ELR (cell line): ENCODE results near the gene GTF3C4.
"Not testable (repeated sequence)": the region's sequence is repeated elsewhere in the genome, so short reads cannot be mapped to it uniquely, and the experiment has no call there.

Source experiments
- DNase-seq: peaks from one replicate; pipeline ENCODE4 v3.0.0-alpha.2; 2015; ENCODE audit warnings: low read depth

The GTF3C4 gene

DNA sequence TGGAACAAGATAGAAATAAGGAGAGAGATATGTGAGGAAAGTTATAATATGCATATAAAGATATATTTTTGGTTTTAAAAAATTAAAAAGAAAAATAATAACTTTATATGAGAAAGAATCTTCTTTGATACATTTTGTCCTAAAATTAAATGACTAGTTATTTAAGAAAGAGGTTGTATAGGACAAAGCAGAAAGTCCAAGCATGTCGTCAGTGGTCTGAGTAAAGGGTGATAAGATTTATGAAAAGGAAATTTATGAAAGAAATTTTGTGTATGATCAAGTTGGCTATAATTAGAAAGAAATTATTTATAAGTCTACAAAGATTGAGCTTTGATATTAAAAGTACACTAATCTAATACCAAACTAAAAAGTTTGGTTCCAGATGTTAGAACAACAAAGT lies 32.0 kb downstream of the GTF3C4 start:
- DNase-seq = no peak

DNA sequence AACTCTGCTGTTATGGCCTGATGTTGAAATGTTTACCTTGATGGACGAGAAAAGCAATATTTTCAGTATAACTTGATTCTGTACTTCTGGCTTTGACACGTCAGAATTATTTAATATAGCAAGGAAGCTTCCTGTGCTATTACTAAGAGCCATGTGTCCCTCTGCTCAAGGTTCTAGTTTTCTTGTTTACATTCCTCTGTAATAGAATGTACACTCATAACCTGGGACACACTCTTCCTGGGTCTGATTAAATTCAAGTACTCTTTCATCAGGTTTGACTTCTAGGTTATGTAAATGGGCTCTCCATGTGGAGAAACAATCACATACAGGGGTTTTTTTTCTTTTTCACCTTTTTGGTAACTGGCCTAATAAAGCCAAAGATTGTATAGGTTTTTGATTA lies 33.1 kb downstream of the GTF3C4 start:
- peak; percentile 74 for DNase-seq

DNA sequence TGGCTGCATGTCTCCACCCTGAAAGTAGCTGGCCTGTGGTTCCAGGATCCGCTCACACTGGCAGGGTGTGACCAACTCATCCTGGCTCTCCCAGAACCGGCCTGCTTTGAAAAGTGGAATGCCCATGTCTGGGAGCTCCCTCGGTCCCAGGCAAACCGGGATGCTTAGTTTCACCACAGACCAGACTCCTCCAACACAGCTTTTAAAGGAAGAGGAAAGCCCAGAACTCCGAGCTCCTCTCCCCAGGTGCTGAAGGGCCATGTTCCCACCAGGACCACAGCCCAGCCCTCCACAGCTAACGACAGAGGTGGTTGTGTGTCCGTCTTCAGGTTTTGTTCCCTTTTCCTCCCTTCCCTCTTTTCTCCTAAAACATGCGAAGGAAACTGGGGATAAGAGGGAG lies 38.0 kb downstream of the GTF3C4 start:
- DNase-seq = no peak

DNA sequence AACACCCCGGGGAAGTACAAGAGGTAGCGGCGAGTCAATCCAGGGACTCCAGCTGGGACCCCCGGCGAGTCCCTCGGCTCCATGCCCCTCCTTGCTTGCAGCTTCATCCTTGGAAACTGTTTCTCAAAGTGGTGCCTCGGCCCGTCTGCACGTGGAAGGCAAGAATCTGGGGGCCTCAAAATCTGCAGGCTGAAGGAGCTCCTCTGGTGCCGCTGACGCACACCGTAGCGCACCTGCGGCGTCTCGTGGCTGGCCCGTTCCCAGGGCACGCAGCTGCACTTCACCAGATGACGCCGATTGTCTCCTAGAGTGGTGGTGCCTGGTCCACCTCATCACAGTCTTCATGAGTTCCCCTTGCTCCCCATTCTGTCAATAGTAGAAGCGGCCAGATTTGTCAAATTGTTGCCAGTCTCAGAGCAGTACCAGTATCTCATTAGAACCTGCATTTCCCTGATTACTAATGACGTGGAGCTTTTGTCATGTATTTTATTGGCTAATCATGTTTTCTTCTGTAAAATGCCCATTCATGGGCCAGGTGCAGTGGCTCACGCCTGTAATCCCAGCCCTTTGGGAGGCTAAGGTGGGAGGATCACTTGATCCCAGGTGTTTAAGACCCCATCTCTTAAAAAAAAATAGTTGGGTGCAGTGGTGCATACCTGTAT lies 38.6 kb downstream of the GTF3C4 start:
- DNase-seq = no peak

DNA sequence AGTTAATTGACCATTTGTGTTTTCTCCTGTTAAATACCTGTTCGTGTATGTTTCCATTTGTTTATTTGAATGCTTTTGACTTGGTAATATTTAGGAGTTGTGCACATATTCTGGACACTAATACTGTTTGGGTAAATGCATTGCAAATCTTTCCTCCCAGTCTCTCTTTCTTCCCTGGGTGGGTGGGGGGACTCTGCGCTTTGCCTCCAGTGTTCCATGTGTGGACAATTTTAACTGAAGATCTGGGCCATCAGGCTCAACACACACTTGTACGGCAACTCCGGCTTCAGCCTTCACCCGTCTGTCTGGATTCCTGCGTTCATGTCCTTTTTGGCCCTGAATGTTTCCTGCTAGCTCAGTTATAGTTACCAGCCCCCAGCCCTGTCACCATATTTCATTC lies 40.1 kb downstream of the GTF3C4 start:
- DNase-seq = no peak

DNA sequence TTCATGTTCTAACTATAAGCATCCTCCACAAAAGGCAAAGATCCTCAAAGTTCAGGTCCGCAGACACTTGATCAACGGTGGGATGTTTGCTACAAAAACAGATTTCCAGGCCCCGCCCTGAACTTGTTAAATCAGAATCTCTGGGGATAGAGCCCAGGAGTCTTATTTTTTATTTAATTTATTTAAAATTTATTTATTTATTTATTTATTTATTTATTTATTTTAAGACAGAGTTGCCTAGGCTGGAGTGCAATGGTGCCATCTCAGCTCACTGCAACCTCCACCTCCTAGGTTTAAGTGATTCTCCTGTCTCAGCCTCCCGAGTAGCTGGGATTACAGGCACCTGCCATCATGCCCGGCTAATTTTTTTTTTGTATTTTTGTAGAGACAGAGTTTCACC lies 40.9 kb downstream of the GTF3C4 start:
- not testable (repeated sequence) for DNase-seq

DNA sequence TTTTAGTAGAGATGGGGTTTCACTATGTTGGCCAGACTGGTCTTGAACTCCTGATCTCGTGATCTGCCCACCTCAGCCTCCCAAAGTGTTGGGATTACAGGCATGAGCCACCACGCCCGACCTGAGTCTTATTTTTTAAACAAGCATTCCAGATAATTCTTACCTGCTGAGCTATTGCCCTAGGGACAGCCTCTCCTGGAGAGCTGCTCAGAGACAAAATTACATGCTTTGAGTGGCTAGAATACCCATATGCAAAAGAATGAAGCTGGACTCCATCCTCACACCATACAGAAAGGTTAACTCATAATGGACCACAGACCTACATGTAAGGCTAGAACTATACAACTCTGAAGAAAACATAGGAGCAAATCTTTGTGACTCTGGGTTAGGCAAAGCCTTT lies 41.6 kb downstream of the GTF3C4 start:
- DNase-seq = no peak

DNA sequence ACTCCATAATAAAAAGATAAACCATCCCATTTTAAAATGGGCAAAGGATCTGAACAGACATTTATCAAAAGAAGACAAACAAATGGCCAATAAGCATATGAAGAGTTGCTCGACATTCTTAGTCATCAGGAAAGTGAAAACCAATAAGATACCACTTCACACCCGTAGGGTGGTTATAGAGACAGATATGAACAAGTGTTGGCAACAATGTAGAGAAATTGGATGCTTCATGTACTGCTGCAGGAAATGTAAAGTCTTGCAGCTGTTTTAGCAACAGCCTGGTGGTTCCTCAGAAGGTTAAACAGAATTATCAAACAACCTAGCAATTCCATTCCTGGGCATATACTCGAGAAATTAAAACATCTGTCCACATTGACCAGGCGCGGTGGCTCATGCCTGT lies 42.5 kb downstream of the GTF3C4 start:
- DNase-seq = no peak

DNA sequence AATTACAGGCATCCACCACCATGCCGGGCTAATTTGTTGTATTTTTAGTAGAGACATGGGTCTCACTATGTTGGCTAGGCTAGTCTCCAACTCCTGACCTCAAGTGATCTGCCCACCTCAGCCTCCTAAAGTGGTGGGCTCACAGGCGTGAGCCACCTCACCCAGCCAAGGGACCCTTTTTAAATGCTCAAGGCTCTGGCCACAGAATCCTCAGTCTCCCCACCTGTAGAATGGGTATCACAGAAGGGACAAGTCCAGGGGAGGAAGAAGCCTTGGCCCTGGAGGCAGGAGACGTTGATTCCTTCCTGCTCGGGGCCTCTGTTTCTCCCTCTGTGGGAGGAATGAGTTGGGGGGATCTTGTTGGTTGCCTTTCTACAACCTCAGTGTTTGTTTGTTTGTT lies 45.7 kb downstream of the GTF3C4 start:
- DNase-seq = no peak

DNA sequence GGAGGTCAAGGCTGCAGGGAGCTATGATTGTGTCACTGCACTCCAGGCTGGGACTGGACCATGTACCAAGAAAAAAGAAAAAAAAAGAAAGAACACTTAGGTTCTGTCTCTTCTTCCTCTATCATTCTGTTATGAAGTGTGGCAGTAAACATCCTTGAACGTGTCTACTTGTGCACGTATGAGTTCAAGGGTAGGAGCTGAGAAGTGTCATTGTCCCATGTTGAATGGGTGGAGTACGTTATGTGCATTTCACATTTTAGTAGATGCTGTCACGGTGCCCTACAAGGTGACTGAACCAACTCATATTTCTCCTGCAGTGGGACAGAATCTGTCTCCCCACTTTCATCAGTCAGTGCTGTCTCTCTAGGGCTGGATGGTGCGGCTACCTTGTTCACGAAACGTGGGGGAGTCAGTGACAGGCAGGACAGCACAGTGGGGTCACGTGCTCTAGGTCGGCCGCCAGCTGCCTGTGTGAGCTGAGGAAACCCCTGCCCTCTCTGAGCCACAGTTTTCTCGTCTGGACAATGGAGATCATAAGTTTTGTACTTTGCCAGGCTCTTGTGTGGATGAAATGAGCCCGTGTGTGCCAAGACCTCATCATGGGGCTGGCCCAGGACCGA lies 47.2 kb downstream of the GTF3C4 start:
- no peak for DNase-seq

DNA sequence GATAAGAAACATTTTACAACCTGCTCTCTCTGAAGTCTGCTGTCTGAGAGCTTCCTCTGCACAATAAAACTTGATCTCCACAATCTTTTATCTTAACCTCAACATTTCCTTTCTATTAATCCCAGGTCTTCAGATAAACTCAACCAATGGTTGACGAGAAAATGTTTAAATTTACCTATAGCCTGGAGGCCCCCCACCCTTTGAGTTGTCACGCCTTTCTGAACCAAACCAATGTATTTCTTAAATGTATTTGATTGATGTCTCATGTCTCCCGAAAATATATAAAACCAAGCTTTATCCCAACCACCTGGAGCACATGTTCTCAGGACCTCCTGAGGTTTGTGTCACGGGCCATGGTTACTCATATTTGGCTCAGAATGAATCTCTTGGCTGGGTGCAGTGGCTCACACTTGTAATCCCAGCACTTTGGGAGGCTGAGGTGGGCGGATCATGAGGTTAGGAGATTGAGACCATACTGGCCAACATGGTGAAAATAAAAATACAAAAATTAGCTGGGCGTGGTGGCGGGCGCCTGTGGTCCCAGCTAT lies 48.2 kb downstream of the GTF3C4 start:
- not testable (repeated sequence) for DNase-seq

DNA sequence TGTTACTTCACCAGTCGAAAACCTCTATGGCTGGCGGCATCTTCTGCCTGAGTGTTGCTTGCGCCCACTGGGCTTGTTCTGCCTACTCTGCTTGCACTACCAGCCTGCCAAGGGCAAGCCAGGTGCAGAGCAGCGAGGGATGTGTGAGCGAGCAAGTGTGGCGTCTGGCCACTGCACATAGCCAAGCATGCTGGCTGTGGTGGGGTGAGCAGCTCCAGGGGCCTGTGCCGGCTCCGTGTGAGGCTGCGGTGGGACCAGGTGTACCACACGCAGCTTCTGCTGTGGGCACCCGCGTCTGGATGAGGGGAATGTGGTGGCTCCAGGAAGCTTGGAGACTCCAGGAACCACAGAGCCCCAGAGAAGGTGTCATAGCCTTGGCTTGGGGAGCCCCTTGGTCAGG lies 51.4 kb downstream of the GTF3C4 start:
- DNase-seq = no peak

DNA sequence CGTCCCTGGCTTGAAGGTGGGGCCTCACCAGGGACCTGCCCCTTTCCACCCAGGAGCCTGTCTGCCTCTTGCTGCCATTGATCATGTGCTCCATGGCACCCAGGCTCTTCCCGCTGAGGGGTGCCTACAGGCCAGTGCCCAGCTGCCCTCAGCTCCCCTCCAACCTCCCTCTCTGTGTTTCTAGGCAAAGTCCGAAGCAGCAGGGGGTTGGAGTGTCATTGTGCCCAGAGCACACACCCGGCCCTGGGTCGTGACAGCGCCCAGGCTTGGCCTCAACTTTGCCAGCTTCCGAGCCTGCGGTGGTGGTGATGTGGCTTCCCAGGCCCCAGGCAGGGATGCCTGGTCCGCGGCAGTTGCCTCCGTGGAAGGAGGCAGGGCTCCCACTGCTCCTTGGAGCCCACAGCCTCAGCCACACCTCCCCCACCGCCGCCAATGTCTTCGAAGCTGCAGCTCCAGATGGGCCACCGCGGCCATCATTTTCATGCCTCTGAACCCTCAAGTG lies 52.4 kb downstream of the GTF3C4 start:
- DNase-seq = no peak

DNA sequence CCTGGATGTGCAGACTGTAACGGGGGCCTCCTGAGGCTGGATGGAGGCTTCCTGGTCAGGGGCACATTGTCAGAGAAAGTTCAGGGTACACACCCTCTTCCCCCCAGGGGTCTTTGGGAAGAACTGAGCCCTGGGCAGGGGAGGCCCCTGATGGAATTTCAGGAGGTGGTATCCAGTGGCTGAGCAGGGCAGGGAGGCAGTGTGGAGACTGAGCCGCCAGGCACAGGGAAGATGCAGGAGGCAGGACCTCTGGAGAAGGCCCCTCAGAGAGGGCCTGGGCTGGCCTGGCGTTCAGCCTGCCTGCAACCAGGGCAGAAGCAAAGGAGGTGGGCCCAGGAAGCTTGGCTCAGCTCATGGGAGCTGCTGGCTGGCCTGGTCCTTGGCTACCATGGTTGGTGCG lies 53.5 kb downstream of the GTF3C4 start:
- no peak for DNase-seq

DNA sequence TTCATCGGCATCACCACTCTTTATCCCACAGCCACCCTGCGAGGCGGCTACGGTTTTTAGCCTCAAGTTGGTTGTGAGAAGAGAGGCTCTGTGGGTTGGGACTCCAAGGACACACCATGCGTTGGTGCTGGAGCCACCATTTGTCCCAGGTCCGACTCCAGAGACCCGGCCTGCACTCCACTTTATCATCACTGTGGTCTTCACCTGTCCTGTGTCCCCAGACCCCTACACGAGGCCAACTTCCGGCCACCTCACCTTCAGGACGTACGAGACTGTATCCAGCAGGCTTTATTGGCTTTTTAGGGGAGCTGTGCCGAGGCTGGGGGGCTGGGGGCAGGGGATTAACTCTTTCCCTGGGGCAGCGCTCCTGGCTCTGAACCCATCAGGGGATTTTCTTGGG lies 55.0 kb downstream of the GTF3C4 start:
- no peak for DNase-seq

DNA sequence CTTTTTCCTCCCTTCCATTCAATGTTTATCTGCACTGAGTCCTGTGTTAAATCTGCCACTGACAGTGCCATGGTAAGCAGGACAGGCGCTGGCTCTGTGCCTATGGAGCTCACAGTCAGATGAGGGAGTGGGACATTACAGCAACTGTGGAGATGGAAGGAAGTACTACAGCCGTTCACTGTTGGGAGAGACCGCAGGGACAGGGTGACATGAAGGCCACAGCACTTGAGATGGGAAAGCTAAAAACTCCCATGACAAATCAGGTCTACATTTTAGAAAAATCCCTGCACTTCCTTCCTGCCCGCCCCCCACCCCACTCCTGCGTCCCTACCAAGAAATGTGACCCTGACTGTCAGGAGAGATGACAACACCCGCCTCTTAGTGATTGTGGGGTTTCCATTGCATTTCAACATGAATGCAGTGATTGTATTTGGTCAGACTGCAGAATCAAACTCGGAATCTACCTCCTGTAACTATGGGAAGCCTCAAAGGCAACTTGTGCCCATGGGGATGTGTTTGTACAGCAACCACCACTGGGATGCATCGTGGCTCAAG lies 56.4 kb downstream of the GTF3C4 start:
- DNase-seq = no peak

DNA sequence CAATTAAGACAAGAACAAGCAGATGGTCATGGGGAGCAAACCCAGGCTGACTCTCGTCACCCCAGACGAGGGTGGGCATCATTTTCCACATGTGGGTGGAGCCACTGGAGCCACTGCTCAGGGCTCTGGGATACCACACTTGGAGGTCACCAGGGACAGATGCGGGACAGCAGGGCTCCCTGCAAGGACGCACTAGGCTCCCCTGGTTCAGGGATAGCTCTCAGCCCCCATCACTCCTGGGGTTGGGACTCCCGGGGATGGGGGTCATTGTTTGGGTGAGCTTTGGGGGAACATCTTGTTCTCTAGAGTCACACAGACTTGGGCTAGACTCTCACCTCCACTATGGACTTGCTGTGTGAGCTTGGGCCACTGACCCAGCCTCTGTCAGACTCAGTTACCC lies 57.8 kb downstream of the GTF3C4 start:
- no peak for DNase-seq

DNA sequence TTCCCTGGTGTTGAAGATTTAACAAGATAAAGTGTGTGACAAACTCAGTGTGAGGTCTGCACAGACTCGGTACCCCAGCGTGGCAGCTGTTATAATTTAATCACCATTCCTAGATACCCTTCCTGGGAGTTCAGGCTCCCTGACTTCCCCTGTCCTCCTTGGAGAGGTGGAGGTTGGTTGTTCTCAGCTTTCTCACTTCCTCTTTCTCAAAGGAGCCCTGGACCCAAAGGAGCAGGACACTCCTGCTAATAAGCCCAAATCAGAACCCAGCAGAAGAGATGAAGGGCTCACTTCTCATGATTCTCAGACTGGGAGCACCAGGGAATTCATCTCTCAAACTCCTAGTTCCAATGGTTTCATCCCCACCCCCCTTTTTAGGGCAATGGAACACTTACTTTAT lies 58.2 kb downstream of the GTF3C4 start:
- no peak for DNase-seq

DNA sequence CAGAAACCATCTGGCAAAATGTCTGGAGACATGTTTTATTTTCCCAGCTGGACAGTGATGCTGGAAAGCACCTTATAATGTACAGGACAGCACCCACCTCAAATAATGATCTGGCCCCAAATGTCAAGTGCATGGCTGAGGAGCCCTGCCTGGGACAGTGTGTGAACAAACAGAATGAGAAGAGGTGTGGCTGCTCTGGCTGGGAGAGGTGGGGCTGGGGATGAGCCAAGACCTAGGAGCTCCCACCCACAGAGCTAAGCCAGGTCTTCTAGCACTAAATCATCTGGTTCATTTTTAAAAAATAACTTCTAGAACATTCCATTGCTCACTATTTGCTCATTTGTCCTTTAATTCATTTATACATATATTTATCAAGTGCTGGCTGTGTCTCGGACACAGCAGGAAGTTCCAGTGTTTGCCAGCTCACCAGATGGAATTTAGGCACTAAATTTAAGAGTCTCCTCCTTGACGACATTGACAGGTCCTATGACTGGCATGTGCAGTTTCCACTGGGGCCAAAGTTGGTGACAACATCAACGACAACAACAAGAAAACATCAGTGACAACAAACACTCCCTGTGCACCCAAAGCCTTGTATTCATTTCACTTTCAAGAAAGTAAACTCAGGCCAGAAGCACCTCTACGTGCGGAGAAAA lies 59.1 kb downstream of the GTF3C4 start:
- no peak for DNase-seq

DNA sequence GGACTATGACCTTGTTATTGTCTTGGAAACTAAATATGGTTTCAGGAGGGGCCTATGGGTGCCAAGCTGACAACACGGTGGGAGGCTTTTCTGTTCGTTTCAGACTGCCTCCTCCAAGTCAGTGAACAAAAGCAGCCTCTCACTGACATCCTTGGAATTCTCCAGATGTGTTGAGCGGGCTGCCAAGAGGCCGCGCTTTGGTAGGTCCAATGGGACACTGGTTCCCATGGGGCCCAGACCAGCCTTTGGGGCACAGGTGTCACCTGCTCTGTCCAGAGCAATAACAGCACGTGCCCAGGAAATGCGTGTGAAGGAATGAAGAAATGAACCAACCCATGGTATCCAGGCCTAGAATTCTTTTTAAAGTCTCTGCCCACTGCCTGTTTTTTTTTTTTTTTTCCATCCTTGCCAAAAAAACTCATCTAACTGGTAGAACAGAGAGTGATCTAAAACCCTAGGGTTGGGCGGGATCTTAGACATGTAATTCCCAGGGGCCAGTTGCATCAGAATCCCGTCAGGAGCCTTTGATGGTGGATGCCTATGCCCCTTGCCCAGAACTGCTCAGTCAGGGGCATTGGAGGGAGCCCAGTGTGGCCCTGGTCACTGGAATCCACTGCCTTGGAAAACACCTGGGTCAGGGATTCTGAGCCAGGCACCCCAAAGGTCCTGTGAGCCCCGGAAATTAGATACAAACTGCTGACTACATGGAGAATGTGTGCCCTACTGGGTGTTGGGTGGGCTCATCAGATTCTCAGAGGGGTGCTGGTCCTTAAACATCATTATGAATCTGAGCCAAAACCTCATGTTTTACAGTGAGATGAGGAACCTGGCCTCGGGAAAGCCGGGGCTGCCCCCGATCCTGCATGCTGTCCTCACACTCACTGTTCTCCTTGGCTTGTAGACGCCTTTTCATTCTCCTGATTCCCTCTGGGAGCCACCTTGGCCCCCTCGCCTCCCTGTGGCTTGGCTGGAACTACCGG lies 60.1 kb downstream of the GTF3C4 start:
- DNase-seq = no peak

DNA sequence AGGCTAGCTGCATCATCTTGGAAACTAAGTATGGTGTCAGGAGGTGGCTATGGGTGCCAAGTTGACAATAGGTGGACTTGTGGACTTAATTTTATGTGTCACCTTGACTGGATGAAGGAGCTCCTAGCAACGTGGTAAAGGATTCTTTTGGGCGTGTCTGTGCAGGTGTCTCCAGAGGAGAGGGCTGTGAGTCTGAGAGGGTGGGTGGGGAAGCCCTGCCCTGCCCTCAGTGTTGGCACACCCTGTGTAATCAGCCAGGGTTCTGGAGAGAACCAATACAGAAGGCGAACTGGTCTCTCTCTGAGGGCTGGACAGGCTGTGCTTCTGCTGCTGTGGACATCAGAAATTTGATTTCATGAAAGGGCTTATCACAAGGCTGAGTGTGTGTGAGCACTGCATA lies 61.0 kb downstream of the GTF3C4 start:
- no peak for DNase-seq
